MCF 10A (cell line): ENCODE measurements around the gene C18orf32. TPM values are rescaled to one million over a fixed set of nuclear protein-coding genes. Genes with fewer than 3 reads are reported as not detected.
"Not testable (repeated sequence)": the region's sequence is repeated elsewhere in the genome, so short reads cannot be mapped to it uniquely, and the experiment has no call there.

Source experiments
- BruUV-seq: library from RNA; stranded (reverse); fragments of 400-500 nt; replicated peaks from 2 replicates; lab custom pipeline; 2021; lab: Mats Ljungman, UMichigan
- CTCF ChIA-PET: fragments of 300-600 bp; sonication (Branson Sonifier 250); formaldehyde crosslinking; extraction: SDS; loops from one replicate; lab custom pipeline; 2021; ENCODE audit warnings: antibody characterized with exemption, inconsistent platforms; lab: Yijun Ruan, JAX
- POLR2A ChIA-PET: fragments of 300-600, 350-650 bp; sonication (Branson Sonifier 250); formaldehyde crosslinking; extraction: SDS; loops from one replicate; lab custom pipeline; 2020; ENCODE audit warnings: antibody characterized with exemption, inconsistent platforms; lab: Yijun Ruan, JAX
- DNase-seq: peaks from one replicate; pipeline ENCODE4 v3.0.0-alpha.2; 2018; ENCODE audit not compliant: unreplicated experiment
- H3K27ac Mint-ChIP-seq: one replicate; pipeline ENCODE4 v1.8.0; 2022; ENCODE audit warnings: mild to moderate bottlenecking, low read depth, mixed read lengths; ENCODE audit not compliant: unreplicated experiment
- H3K27me3 Mint-ChIP-seq: one replicate; pipeline ENCODE4 v1.8.0; 2022; ENCODE audit warnings: mixed read lengths; ENCODE audit not compliant: insufficient read depth, unreplicated experiment
- H3K36me3 Mint-ChIP-seq: one replicate; pipeline ENCODE4 v1.8.0; 2022; ENCODE audit warnings: mild to moderate bottlenecking, moderate library complexity, mixed read lengths; ENCODE audit not compliant: insufficient read depth, unreplicated experiment
- H3K4me1 Mint-ChIP-seq: one replicate; pipeline ENCODE4 v1.8.0; 2022; ENCODE audit warnings: mixed read lengths; ENCODE audit not compliant: insufficient read depth, unreplicated experiment
- H3K4me3 Mint-ChIP-seq: one replicate; pipeline ENCODE4 v1.8.0; 2022; ENCODE audit warnings: mild to moderate bottlenecking, moderate library complexity, mixed read lengths; ENCODE audit not compliant: unreplicated experiment
- H3K9me3 Mint-ChIP-seq: one replicate; pipeline ENCODE4 v1.8.0; 2022; ENCODE audit warnings: mixed read lengths; ENCODE audit not compliant: unreplicated experiment
- intact Hi-C: fragments of 100-400 bp; cut with micrococcal nuclease; formaldehyde crosslinking; loops from 2 replicates; pipeline ENCODE4 v1.14.1; 2022
- total RNA-seq: library from RNA; stranded (reverse); gene quantifications from 2 replicates; pipeline ENCODE4 v1.2.3, GENCODE V29; 2022
- TF ChIP-seq, protein P1 (sequence below): fragments of 200-600 bp; IDR thresholded peaks from one replicate; pipeline ENCODE4 v1.8.0; 2022; ENCODE audit warnings: antibody characterized with exemption, mild to moderate bottlenecking; ENCODE audit not compliant: unreplicated experiment

C18orf32 gene
- total RNA-seq, 1 experiment from 2014 or later: 28.9 TPM

DNA sequence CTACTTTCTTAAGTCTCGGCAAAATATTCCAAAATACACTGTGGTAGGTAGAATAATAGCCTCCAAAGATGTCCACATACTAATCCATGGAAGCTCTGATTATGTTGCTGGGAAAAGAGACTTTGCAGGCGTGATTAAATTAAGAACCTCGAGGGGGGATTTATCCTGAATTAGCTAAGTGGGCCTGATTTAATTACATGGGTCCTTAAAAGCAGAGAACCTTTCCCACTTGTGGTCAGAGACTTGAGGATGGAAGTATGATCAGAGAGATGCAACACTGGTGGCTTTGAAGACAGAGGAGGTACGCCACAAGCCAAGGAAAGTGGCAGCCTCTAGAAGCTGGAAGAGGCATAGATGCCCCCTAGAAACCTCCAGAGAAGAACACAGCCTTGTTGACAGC, 29.4 kb downstream of the C18orf32 start:
- Mint-ChIP-seq H3K9me3 (no peaks in the 10 kb centered on the region), H3K27me3 (no peaks in the 10 kb centered on the region), H3K36me3 (peaks cover 5% of the 10 kb centered on the region), H3K27ac (no peak overlapping the region), H3K4me3 (no peak overlapping the region), H3K4me1 (peaks cover 25% of the 10 kb centered on the region)
- POLR2A ChIA-PET: interaction anchor here (0.6 to 0.8 kb wide), 2 partner anchors 41 to 101 kb away, joined by 3 read pairs; no protein-coding TSS in a partner anchor
- CTCF ChIA-PET: interaction anchor here (0.7 kb wide), 1 partner anchor 11 kb away, joined by 4 read pairs; no protein-coding TSS in a partner anchor
- intact Hi-C loops: no loop called here
- TF ChIP-seq, protein P1, sequence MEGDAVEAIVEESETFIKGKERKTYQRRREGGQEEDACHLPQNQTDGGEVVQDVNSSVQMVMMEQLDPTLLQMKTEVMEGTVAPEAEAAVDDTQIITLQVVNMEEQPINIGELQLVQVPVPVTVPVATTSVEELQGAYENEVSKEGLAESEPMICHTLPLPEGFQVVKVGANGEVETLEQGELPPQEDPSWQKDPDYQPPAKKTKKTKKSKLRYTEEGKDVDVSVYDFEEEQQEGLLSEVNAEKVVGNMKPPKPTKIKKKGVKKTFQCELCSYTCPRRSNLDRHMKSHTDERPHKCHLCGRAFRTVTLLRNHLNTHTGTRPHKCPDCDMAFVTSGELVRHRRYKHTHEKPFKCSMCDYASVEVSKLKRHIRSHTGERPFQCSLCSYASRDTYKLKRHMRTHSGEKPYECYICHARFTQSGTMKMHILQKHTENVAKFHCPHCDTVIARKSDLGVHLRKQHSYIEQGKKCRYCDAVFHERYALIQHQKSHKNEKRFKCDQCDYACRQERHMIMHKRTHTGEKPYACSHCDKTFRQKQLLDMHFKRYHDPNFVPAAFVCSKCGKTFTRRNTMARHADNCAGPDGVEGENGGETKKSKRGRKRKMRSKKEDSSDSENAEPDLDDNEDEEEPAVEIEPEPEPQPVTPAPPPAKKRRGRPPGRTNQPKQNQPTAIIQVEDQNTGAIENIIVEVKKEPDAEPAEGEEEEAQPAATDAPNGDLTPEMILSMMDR: no peak
- DNase-seq: no peak
- BruUV-seq: no TSS peak

DNA sequence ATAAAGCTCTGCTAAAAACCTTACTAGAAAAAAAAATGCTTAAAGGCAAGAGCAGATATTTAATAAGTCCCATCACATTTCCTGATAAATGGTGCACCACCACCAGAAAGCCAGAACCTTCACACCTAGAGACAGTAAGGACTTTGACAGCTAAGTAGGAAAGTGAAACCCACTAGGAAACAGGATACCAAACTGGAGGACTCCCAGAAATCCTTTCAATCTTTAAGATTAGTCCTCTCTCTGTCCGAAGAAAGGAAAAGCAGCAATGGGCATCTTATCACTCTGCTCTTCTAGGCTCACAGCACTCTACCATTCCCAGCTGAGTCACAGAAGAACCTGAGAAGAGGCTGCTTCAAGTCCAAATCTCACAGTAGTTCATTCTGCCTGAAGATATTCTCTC, 30.2 kb downstream of the C18orf32 start:
- DNase-seq: no peak
- intact Hi-C loops: no loop called here
- POLR2A ChIA-PET: interaction anchor here (0.7 to 1.2 kb wide), 3 partner anchors 24 to 40 kb away, joined by 3 to 7 read pairs (median 4); partner anchors contain the start of gene C18orf32
- Mint-ChIP-seq H3K36me3 (peaks cover 5% of the 10 kb centered on the region), H3K4me1 (peaks cover 25% of the 10 kb centered on the region), H3K4me3 (no peak overlapping the region), H3K27ac (no peak overlapping the region), H3K27me3 (no peaks in the 10 kb centered on the region), H3K9me3 (no peaks in the 10 kb centered on the region)
- BruUV-seq: no TSS peak
- CTCF ChIA-PET: interaction anchor here (0.7 kb wide), 1 partner anchor 437 kb away, joined by 3 read pairs; no protein-coding TSS in a partner anchor
- TF ChIP-seq, protein P1: no peak

DNA sequence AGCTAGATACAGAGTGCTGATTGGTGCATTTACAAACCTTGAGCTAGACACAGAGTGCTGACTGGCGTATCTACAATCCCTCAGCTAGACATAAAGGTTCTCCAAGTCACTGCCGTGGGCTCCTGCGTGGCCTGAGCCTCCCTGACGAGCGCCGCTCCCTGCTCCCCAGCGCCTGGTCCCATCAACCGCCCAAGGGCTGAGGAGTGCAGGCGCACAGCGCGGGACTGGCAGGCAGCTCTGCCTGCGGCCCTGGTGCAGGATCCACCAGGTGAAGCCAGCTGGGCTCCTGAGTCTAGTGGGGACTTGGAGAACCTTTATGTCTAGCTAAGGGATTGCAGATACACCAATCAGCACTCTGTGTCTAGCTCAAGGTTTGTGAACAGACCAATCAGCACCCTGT, 34.5 kb downstream of the C18orf32 start:
- ChIA-PET CTCF (interaction anchor here (0.6 kb wide), 1 partner anchor 485 kb away, joined by 3 read pairs; no protein-coding TSS in a partner anchor), POLR2A (interaction anchor here (1.1 kb wide), 1 partner anchor 34 kb away, joined by 5 read pairs; the partner anchor contains the start of gene C18orf32)
- not testable (repeated sequence) for BruUV-seq

DNA sequence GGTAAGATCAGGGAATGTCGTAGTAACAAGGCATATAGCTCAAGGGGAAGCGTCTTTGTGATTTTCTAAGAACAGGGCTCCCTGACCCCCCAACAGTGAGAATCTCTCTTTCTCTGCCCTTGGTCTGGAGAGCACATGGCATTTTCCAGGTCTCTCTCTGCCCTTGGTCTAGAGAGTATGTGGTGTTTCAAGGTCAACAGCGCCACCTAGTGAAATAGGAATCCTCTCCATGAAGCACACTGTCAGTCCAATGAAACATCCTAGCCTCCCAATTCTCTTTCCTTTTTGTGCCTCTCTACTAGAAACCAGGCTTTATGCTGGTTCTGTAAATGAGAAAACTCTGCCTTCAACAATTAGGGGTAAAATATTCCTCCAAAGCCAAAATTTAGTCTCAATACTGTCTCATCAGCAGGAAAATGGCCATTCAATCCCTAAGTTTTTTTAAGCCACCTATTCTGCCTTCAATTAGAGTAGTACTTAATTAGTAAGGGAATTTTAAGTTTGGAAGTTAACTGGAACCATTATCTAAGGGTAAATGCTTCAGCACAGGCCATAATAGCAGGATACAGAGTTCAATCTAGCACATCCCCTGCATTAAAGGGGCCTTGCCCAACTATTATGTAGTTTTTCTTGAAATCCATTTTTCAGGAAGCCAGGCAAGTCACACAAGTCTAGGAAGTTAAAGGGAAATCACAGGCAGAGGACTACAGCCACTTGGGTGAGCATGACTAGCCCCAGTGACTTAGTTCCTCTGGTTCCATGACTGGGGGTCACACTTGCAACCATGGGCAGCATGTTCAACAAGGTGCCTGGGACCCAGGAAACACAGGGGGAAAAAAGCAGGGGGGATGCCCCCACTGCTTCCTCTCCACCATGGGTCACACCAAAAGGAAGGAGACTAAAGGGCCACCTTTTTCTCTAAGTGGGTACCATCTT, 39.0 kb downstream of the C18orf32 start:
- H3K27ac Mint-ChIP-seq: no peak overlapping the region
- intact Hi-C loops: no loop called here
- peak; percentile 82 for DNase-seq
- H3K36me3 Mint-ChIP-seq: peaks cover 9% of the 10 kb centered on the region
- H3K4me3 Mint-ChIP-seq: no peak overlapping the region
- no TSS peak for BruUV-seq
- CTCF ChIA-PET: interaction anchor here (1.0 kb wide), 1 partner anchor 11 kb away, joined by 3 read pairs; no protein-coding TSS in a partner anchor
- POLR2A ChIA-PET: interaction anchor here (0.6 kb wide), 1 partner anchor 269 kb away, joined by 4 read pairs; no protein-coding TSS in a partner anchor
- no peaks in the 10 kb centered on the region for H3K27me3 Mint-ChIP-seq
- TF ChIP-seq, protein P1: peak; percentile 40
- peaks cover 6% of the 10 kb centered on the region for H3K4me1 Mint-ChIP-seq
- no peaks in the 10 kb centered on the region for H3K9me3 Mint-ChIP-seq

More for the DNA sequence above, 34.5 kb downstream of the C18orf32 start:
- H3K4me3 Mint-ChIP-seq, H3K36me3 Mint-ChIP-seq, H3K27me3 Mint-ChIP-seq, intact Hi-C loops, H3K9me3 Mint-ChIP-seq, DNase-seq, H3K27ac Mint-ChIP-seq: not testable (repeated sequence)
- peaks cover 11% of the 10 kb centered on the region for H3K4me1 Mint-ChIP-seq
